ENCODE results near the gene OPRD1. TPM values are rescaled to one million over a fixed set of nuclear protein-coding genes. Genes with fewer than 3 reads are reported as not detected.
"Not testable (repeated sequence)": the region's sequence is repeated elsewhere in the genome, so short reads cannot be mapped to it uniquely, and the experiment has no call there.

Gene OPRD1
- under 0.01 TPM in 1 of 2 replicates, not detected in the other for total RNA-seq (2014; rRNA removed; shearing (Covaris generic))
- polyA plus RNA-seq (2015; cell fraction: cytosol; rRNA removed) = 0.02 and 0.09 TPM in 2 replicates
- 0.06 and 0.09 TPM in 2 replicates for polyA plus RNA-seq (2015; cell fraction: nucleus; rRNA removed)

DNA sequence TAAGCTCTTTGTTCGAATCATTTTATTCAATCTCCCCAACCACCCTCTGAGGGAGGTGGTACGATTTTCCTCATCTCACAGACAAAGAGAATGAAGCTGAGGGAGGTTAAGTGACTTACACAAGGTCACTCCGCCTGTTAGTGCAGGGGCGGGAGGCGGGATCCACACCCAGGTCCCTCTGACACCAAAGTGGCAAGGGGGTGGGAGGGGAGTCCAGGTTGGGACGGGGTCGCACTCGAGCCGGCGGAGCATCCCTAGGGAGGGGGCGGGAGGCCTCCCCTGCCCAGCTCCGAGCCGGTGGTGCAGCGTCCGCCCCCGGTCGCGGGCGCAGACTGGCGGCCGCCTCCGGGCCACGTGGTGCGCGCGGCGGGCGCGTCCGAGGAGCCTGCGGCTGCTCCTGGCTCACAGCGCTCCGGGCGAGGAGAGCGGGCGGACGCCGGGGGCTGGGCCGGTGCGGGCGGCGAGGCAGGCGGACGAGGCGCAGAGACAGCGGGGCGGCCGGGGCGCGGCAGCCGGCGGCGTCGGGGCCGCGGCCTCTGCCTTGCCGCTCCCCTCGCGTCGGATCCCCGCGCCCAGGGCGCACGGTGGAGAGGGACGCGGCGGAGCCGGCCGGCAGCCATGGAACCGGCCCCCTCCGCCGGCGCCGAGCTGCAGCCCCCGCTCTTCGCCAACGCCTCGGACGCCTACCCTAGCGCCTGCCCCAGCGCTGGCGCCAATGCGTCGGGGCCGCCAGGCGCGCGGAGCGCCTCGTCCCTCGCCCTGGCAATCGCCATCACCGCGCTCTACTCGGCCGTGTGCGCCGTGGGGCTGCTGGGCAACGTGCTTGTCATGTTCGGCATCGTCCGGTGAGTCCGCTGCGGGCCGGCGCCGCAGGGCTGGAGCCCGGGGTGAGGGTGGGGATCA is at the start of gene OPRD1:
OPRD1 (plus strand) TSS at position 405 of the 903 bp plus-strand sequence; CDS start at position 619, 214 bp downstream.
- in situ Hi-C loops (cut with HindIII; ENCODE audit: low pct_unique_long_range_greater_than_20kb, low sequenced_read_pairs) = no loop called here
- DNase-seq (ENCODE audit: low read depth, low spot score) = no peak

DNA sequence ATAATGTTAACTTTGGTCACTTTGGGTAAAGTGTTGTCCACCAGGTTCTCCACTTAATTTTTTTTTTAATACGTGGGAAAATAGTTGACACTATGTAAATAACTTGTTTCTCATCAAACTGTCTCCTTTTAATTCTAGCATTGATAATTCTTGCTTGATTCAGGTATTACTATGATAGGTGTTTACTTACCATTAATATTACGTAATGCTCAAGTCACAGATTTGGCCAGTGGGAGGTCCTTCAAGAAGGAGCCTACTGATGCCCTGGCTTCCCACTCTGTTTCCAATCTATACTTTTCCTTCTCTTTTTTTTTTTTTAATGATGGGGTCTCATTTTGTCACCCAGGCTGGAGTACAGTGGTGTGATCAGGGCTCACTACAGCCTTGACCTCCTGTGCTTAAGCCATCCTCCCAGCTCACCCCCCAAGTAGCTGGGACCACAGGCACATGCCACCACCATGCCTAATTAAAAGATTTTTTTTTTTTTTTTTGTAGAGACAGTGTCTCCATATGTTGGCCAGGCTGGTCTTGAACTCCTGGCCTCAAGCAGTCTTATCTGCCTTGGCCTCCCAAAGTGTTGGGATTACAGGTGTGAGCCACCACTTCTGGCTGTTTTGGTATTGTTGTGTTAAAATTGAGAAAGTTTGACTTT is 45.3 kb upstream of the OPRD1 start:
- in situ Hi-C loops (cut with HindIII; ENCODE audit: low pct_unique_long_range_greater_than_20kb, low sequenced_read_pairs) = no loop called here
- DNase-seq (ENCODE audit: low read depth, low spot score) = no peak

DNA sequence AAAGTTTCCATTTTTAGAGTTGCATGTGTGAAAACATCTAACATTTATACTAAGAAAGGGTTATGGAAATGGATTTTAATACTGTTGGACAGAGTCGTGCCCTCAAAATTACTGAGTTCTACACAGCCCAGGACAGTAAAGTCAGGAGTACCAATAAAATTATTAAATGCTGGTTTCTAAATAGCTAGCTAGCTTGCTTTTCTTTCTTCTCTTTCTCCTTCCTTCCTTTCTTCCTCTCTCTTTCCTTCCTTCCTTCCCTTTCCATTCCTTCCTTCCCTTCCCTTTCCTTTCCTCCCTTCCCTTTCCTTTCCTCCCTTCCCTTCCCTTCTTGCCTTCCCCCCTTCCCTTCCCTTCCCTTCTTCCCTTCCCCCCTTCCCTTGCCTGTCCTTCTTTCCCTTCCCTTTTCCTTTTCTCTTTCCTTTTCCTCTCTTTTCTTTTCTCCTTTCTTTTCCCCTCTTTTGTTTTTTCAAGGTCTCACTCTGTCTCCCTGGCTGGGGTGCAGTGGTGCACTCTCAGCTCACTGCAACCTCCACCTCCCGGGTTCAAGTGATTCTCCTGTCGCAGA is 41.3 kb upstream of the OPRD1 start:
- in situ Hi-C loops (cut with HindIII; ENCODE audit: low pct_unique_long_range_greater_than_20kb, low sequenced_read_pairs) = no loop called here
- DNase-seq (ENCODE audit: low read depth, low spot score) = no peak

DNA sequence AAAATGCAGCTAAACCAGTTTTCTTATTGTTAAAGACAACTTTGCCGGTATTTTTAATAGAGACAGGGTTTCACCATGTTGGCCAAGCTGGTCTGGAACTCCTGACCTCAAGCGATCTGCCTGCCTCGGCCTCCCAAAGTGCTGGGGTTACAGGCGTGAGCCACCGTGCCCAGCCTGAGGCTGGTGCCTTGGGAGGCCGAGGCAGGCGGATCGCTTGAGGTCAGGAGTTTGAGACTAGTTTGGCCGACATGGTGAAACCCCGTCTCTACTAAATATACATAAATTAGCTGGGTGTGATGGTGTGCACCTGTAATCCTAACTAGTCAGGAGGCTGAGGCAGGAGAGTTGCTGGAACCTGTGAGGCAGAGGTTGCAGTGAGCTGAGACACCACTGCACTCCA is 40.0 kb upstream of the OPRD1 start:
- in situ Hi-C loops (cut with HindIII; ENCODE audit: low pct_unique_long_range_greater_than_20kb, low sequenced_read_pairs); DNase-seq (ENCODE audit: low read depth, low spot score): not testable (repeated sequence)

DNA sequence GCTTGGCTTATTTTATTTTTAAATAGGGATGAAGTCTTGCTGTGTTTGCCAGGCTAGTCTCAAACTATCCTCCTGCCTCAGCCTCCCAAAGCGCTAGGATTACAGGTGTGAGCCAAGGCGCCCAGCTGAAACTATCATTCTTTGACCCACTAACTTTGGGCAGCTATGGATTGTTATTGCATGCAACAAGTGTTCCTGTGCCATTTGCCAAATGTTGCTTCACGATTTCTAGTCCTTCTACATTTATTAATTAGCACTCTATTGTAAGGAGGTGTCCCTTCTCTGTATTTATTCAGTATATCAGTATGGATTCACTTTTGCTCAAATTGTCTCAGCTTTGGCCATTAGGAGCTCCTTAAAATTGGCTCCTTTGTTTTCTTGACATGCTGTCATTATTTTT is 38.9 kb upstream of the OPRD1 start:
- in situ Hi-C loops (cut with HindIII; ENCODE audit: low pct_unique_long_range_greater_than_20kb, low sequenced_read_pairs) = no loop called here
- no peak for DNase-seq (ENCODE audit: low read depth, low spot score)

DNA sequence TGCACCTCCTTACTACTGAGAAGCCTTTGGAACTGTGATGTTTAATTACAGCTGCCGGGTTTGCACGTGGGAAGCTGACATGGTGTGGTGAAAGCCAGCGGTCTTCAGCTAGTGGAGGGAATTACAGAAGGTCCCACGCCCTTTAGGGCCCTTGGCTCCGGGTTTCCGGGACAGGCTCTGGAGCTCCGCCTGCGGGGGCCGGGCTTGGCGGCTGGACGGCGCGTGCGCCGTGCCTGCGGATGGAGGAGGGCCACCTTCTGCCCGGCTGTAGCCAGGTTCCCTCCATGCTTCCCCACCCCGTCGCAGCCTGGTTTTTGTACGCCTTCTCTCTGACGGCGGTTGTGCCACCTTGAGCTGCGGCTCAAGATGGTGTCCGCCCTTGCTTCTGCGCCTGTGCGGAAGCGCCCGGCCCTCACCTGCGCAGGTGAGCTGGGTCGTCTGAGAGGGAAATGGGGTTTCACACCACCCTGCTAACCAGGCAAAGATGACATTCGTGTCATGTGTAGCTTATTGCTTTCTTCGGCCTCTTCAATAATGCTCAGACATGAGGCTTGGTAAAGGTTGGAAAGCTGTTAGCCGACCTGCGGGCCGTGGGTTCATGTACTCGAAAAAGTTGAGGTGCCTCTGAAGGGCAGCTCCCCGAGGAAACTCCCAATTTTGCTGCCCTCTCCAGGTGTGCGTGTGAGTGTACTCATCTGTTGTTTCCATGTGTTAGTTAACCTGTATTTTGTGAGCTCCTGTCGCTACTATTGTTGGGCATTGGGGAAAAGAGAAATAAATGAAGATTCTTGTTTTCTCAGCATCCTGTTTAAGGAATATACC is 36.6 kb upstream of the OPRD1 start:
- in situ Hi-C loops (cut with HindIII; ENCODE audit: low pct_unique_long_range_greater_than_20kb, low sequenced_read_pairs) = no loop called here
- peak; percentile 56 for DNase-seq (ENCODE audit: low read depth, low spot score)

DNA sequence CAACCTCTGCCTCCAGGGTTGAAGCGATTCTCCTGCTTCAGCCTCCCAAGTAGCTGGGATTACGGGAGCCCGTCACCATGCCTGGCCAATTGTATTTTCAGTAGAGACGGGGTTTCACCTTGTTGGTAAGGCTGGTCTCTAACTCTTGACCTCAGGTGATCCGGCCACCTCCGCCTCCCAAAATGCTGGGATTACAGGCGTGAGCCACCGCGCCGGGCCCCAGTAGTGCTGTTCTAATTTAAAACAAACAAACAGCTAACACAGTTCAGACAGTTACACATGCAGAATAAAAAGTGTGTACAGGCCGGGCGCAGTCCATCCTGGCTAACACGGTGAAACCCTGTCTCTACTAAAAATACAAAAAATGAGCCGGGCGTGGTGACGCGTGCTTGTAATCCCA is 35.6 kb upstream of the OPRD1 start:
- no peak for DNase-seq (ENCODE audit: low read depth, low spot score)

DNA sequence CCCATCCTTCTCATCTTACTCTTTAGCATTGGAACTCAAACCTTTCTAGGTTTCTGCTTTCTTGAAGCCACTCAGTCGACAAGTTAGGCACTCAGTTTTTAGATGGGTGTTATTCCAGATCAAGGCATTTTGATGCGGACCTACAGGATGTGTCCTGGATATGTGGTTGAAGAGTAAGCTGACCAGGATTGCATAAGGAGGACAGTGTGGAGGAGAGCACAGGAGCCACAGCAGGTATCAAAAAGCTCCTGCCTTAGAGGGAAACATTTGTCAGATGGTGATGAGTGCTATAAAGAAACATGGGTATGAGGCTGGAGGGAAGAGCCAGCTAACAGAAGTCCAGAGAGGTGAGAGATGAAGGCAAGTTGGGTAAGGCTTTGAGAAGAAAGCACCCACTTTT is 33.9 kb upstream of the OPRD1 start:
- no peak for DNase-seq (ENCODE audit: low read depth, low spot score)
- in situ Hi-C loops (cut with HindIII; ENCODE audit: low pct_unique_long_range_greater_than_20kb, low sequenced_read_pairs) = no loop called here

More for the DNA sequence above, 35.6 kb upstream of the OPRD1 start:
- in situ Hi-C loops (cut with HindIII; ENCODE audit: low pct_unique_long_range_greater_than_20kb, low sequenced_read_pairs) = no loop called here

DNA sequence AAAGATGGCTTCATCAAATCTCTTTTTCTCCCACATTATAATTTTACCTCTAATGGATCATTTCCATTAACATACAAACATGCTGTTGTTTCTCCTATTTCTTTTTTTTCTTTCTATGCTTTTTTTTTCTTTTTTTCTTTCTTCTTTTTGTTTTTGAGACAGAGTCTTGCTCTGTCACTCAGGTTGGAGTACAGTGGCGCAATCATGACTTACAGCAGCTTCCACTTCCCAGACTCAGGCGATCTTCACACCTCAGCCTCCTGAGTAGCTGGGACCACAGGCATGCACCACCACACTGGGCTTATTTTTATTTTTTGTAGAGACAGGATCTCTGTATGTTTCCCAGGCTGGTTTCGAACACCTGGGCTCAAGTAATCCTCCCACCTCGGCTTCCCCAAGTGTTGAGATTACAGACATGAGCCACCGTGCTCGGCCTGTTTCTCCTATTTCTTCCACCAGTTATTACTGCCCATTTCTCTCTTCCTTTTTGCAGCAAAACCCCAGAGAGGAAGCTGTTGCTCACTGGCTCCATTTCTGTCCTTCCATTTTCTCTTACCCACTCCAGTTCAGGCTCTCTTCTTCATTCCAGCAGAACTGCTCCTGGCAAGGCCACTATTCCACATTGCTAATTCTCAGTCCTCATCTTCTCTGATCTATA is 32.1 kb upstream of the OPRD1 start:
- no peak for DNase-seq (ENCODE audit: low read depth, low spot score)
- in situ Hi-C loops (cut with HindIII; ENCODE audit: low pct_unique_long_range_greater_than_20kb, low sequenced_read_pairs) = no loop called here

DNA sequence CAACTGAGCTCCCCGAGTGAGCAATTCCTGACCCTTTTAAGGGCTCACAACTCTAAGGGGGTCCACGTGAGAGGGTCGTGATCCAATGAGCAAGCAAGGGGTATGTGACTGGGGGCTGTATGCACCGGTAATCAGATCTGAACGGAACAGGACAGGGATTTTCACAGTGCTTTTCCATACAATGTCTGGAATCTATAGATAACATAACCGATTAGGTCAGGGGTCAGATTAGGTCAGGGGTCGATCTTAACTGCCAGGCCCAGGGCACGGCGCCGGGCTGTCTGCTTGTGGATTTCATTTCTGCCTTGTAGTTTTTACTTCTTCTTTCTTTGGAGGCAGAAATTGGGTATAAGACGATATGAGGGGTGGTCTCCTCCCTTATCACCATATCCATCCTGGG is 30.7 kb upstream of the OPRD1 start:
- in situ Hi-C loops (cut with HindIII; ENCODE audit: low pct_unique_long_range_greater_than_20kb, low sequenced_read_pairs) = no loop called here
- DNase-seq (ENCODE audit: low read depth, low spot score) = no peak

DNA sequence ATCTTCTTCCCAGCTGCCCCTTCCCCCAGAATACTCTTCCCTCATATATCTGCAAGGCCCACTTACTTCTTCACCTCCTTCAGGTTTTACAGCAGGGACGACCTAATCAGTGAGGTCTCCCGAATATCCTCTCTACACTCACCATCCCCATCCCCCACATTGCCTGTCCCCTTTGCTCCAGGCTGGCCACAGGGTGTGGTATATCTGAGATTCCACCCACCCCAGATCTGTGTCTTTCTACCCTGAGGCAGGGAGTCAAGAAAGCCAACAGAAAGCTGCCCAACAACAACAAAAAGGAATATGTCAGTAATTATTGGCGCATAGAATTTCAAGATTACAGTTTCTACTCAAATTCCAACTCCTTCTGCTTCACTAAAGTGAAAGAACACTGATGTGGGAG is 30.0 kb upstream of the OPRD1 start:
- in situ Hi-C loops (cut with HindIII; ENCODE audit: low pct_unique_long_range_greater_than_20kb, low sequenced_read_pairs) = no loop called here
- no peak for DNase-seq (ENCODE audit: low read depth, low spot score)

DNA sequence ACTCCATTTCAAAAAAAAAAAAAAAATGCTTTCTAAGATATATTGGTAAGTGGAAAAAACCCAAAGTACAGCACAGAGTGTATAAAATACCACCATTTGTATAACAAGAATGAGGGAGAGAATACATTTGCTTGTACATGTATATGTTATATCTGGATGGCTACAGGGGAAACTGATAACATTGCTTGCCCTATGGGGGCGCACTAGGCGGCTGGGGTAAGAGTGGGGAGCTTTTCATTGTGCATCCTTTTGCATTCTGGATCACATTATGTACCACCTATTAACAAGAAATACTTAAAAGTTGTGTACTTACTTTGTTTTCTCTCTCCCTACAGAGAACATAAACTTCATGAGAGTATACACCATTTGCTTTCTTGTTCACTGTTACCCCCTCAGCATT is 28.6 kb upstream of the OPRD1 start:
- in situ Hi-C loops (cut with HindIII; ENCODE audit: low pct_unique_long_range_greater_than_20kb, low sequenced_read_pairs) = no loop called here
- no peak for DNase-seq (ENCODE audit: low read depth, low spot score)

DNA sequence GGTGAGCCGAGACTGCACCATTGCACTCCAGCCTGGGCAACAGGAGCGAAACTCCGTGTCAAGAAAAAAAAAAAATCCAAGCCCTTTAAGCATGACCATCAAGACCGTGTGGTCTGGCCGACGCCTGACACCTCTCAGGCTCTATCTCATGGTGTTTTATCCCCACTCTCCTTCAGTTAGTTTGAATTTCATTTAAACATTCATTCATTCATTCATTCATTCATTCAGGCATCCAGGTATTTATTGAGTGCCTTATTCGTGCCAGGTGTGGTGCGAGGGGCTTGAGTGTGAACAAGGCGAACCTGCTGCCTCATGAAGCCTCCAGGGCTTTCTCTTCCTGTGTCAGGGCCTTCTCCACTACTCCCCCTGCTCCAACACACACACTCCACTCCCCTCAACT is 22.6 kb upstream of the OPRD1 start:
- no peak for DNase-seq (ENCODE audit: low read depth, low spot score)
- in situ Hi-C loops (cut with HindIII; ENCODE audit: low pct_unique_long_range_greater_than_20kb, low sequenced_read_pairs) = no loop called here

DNA sequence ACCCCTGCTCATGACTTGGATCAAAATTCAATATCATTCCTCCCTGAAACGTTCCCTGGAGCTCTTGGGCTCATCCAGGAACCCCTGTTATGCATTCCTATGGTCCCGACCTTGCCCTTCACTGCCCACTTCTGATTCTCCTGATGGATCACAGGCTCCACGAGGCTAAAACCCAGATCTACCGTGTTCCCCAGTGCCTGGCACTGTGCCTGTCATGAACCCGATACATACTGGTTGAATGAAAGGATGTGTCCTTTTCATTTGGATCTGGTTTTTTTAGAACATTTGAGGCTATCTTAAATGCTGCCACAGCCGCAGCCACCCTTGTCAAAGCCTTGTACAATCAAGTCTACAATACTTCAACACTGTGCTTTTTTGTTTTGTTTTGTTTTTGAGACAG is 22.2 kb upstream of the OPRD1 start:
- in situ Hi-C loops (cut with HindIII; ENCODE audit: low pct_unique_long_range_greater_than_20kb, low sequenced_read_pairs) = no loop called here
- DNase-seq (ENCODE audit: low read depth, low spot score) = no peak

DNA sequence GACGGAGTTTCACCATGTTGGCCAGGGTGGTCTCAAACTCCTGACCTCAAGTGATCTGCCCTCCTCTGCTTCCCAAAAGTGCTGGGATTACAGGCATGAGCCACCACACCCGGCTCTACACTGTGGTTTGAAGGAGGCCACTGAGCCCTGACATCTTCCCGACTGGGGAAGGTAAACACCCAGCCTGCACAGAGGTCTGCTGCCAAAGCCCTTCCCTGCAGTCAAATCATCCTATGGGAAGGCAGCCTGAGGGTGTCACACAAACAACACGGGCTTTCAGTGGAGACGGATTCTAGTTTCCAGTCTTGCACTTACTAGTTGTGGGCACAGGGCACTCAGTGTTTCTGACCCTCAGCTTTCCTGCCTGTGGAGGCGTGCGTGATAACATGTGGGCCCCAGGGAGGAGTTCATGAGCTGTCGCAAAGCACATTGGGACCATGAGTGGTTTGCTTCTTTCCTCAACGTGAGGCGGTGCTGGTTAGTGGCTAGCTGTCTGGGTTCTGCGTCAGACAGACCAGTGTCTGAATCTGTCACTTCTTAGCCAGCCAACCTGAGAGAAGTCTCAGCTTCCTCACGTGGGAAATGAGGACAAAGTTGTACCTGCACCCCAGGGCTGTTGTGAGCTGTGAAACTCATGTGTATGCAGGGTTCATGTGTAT is 21.5 kb upstream of the OPRD1 start:
- DNase-seq (ENCODE audit: low read depth, low spot score) = peak; percentile 59
- in situ Hi-C loops (cut with HindIII; ENCODE audit: low pct_unique_long_range_greater_than_20kb, low sequenced_read_pairs) = no loop called here

DNA sequence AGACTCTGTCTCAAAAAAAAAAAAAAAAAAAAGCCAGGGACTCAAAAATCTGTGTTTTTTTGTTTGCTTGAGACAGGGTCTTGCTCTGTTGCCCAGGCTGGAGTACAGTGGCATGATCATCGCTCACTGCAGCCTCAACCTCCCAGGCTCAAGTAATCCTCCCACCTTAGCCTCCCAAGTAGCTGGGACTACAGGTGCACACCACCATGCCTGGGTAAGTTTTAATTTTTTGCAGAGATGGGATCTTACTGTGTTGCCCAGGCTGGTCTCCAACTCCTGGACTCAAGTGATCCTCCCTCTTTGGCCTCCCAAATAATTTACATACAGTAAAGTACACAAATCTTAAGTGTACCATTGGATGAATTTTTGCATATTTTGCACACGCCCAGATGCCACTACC is 20.0 kb upstream of the OPRD1 start:
- in situ Hi-C loops (cut with HindIII; ENCODE audit: low pct_unique_long_range_greater_than_20kb, low sequenced_read_pairs); DNase-seq (ENCODE audit: low read depth, low spot score): not testable (repeated sequence)

DNA sequence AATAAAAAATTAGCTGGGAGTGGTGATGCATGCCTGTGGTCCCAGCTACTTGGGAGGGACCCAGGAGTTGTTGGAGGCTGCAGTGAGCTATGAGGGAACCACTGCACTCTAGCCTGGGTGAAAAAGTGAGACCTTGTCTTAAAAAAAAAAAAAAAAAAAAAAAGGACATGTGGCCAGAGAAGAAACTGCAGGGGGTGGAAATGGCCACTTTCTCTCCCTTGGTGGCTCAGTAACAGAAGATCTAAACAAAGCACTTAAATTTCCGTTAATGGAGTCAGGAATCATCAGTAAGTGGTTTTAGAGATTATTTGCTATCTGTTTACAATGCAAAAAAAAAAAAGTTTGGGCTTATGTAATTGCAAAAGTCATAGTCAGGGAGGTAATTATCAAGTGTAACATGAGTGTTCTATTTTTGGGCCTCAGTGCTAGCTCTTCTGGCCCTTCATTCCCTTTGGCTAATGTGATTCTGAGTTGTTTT is 19.3 kb upstream of the OPRD1 start:
- in situ Hi-C loops (cut with HindIII; ENCODE audit: low pct_unique_long_range_greater_than_20kb, low sequenced_read_pairs) = no loop called here
- DNase-seq (ENCODE audit: low read depth, low spot score) = no peak
